ENCODE results near the gene ZNF37A. TPM values are rescaled to one million over a fixed set of nuclear protein-coding genes. Genes with fewer than 3 reads are reported as not detected.
"Not testable (repeated sequence)": the region's sequence is repeated elsewhere in the genome, so short reads cannot be mapped to it uniquely, and the experiment has no call there.

ZNF37A gene
- total RNA-seq, 1 donor from 2014 or later: 21.5 TPM

- no peak for DNase-seq (ENCODE audit: low spot score)
These were observed 53.5 kb downstream of the ZNF37A start for GRCh38 chr10:38147686-38148085.

GRCh38 chr10:38150891-38151463 lies 56.8 kb downstream of the ZNF37A start:
- not testable (repeated sequence) for DNase-seq (ENCODE audit: low spot score)

- no peak for DNase-seq (ENCODE audit: low spot score)
These were observed 62.5 kb downstream of the ZNF37A start for GRCh38 chr10:38156416-38157269.

GRCh38 chr10:38157270-38157685 lies 63.1 kb downstream of the ZNF37A start:
- DNase-seq (ENCODE audit: low spot score): no peak

GRCh38 chr10:38159004-38159403 lies 64.9 kb downstream of the ZNF37A start:
- no peak for DNase-seq (ENCODE audit: low spot score)

- no peak for DNase-seq (ENCODE audit: low spot score)
These were observed 69.5 kb downstream of the ZNF37A start for GRCh38 chr10:38163617-38164016.

GRCh38 chr10:38174336-38174735 lies 80.2 kb downstream of the ZNF37A start:
- DNase-seq (ENCODE audit: low spot score): no peak

GRCh38 chr10:38184477-38184876 lies 90.3 kb downstream of the ZNF37A start:
- DNase-seq (ENCODE audit: low spot score): no peak

Other genes starting within 250 kb of the ZNF37A start
- 6.8 TPM for gene ZNF248, start 236.7 kb upstream of the ZNF37A start, total RNA-seq
- gene ZNF25, start 117.7 kb upstream of the ZNF37A start, total RNA-seq: 17.1 TPM
- gene ZNF33A, start 83.7 kb upstream of the ZNF37A start, total RNA-seq: 16.4 TPM

All from mesenteric fat pad (tissue), 1 donor.